ENCODE measurements around the gene ACACA. TPM values are rescaled to one million over a fixed set of nuclear protein-coding genes. Genes with fewer than 3 reads are reported as not detected.

Gene ACACA
- polyA plus RNA-seq, 1 experiment, result 26.9 TPM

- ChIA-PET CTCF (interaction anchor here (0.8 to 1.7 kb wide), 3 partner anchors 13 to 16 kb away, joined by 4 to 6 read pairs (median 4); no protein-coding TSS in a partner anchor), POLR2A (no interaction called here)
- H3K36me3 ChIP-seq (ENCODE audit: control insufficient read depth, insufficient read depth, low read length), result no peaks in the 10 kb centered on the region
- no peak overlapping the region for H3K4me3 ChIP-seq (ENCODE audit: low read depth, low read length)
- no peaks in the 10 kb centered on the region for H3K27me3 ChIP-seq (ENCODE audit: control insufficient read depth, insufficient read depth, low read length)
- no peak for DNase-seq (ENCODE audit: low read depth)
- no peak for TF ChIP-seq CTCF (IDR thresholded peaks at IDR 0.05; ENCODE audit: insufficient read depth, low read depth, low read length)
Observed at GRCh38 chr17:37225465-37225864, 181.2 kb downstream of the ACACA start.

- 0 out of 2 replicates have a peak, but pooled peaks have one; percentile 4 for TF ChIP-seq CTCF (IDR thresholded peaks at IDR 0.05; ENCODE audit: insufficient read depth, low read depth, low read length)
- no peak for DNase-seq (ENCODE audit: low read depth)
- ChIA-PET CTCF (no interaction called here), POLR2A (no interaction called here)
- Histone ChIP-seq H3K36me3 (ENCODE audit: control insufficient read depth, insufficient read depth, low read length) (no peaks in the 10 kb centered on the region), H3K27me3 (ENCODE audit: control insufficient read depth, insufficient read depth, low read length) (no peaks in the 10 kb centered on the region), H3K4me3 (ENCODE audit: low read depth, low read length) (no peak overlapping the region)
Observed at GRCh38 chr17:37221865-37222264, 184.8 kb downstream of the ACACA start.

DNA sequence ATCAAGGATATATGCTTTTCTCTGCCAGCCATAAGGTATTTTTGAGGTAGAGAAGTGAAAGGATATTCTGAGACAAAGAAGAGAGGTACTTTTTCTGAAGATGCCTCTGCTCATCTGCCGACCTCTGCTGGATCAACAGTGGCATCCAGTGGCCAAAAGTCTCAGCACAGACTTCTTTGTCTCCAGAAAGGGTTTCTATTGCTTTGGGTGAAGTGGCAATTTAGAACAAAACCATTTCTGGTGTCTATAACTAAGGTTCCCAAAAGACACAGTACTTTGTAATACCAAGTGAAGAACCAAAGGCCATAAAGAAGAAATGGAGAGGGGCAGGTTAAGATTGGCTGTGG is 186.1 kb downstream of the ACACA start:
- Histone ChIP-seq H3K36me3 (ENCODE audit: control insufficient read depth, insufficient read depth, low read length) (no peaks in the 10 kb centered on the region), H3K27me3 (ENCODE audit: control insufficient read depth, insufficient read depth, low read length) (no peaks in the 10 kb centered on the region), H3K4me3 (ENCODE audit: low read depth, low read length) (no peak overlapping the region)
- DNase-seq (ENCODE audit: low read depth), result no peak
- ChIA-PET POLR2A (no interaction called here), CTCF (no interaction called here)
- peak; percentile 75 for TF ChIP-seq CTCF (IDR thresholded peaks at IDR 0.05; ENCODE audit: insufficient read depth, low read depth, low read length)

GRCh38 chr17:37219876-37220606 is 186.6 kb downstream of the ACACA start:
- no peak for TF ChIP-seq CTCF (IDR thresholded peaks at IDR 0.05; ENCODE audit: insufficient read depth, low read depth, low read length)
- H3K4me3 ChIP-seq (ENCODE audit: low read depth, low read length), result no peak overlapping the region
- POLR2A ChIA-PET, result no interaction called here
- no peaks in the 10 kb centered on the region for H3K27me3 ChIP-seq (ENCODE audit: control insufficient read depth, insufficient read depth, low read length)
- CTCF ChIA-PET, result no interaction called here
- no peak for DNase-seq (ENCODE audit: low read depth)
- no peaks in the 10 kb centered on the region for H3K36me3 ChIP-seq (ENCODE audit: control insufficient read depth, insufficient read depth, low read length)

- CTCF ChIA-PET, result interaction anchor here (0.6 to 1.5 kb wide), 5 partner anchors 21 to 616 kb away, joined by 3 to 8 read pairs (median 4); no protein-coding TSS in a partner anchor
- H3K27me3 ChIP-seq (ENCODE audit: control insufficient read depth, insufficient read depth, low read length), result no peaks in the 10 kb centered on the region
- H3K36me3 ChIP-seq (ENCODE audit: control insufficient read depth, insufficient read depth, low read length), result no peaks in the 10 kb centered on the region
- POLR2A ChIA-PET, result no interaction called here
- TF ChIP-seq CTCF (IDR thresholded peaks at IDR 0.05; ENCODE audit: insufficient read depth, low read depth, low read length), result no peak
- H3K4me3 ChIP-seq (ENCODE audit: low read depth, low read length), result no peak overlapping the region
- no peak for DNase-seq (ENCODE audit: low read depth)
Observed at GRCh38 chr17:37218849-37219248, 187.8 kb downstream of the ACACA start.

Data from BJ (cell line).